Heart left ventricle (tissue), 16 donors: ENCODE data around the gene OGA. TPM values are rescaled to one million over a fixed set of nuclear protein-coding genes. Genes with fewer than 3 reads are reported as not detected.

Source experiments
- ATAC-seq, 4 donors: fragments of 200-7000 bp; cut with Tn5 transposase; one replicate each; pipeline ENCODE4 v1.9.1; 2020 to 2022; ENCODE audit warnings: moderate library complexity in 4 of 4, mild to moderate bottlenecking in 3 of 4, moderate number of reproducible peaks in 1 of 4
- DNase-seq, 5 donors: peaks; one replicate each; pipeline ENCODE4 v3.0.0-alpha.2; 2020
- H3K27ac ChIP-seq, 12 donors: fragments of 200-600 bp; sonication (generic) in 4 of 12; one replicate each; pipeline versions ENCODE4 v1.5.0 to v1.8.0; 2016 to 2022; ENCODE audit warnings: mild to moderate bottlenecking in 2 of 12
- H3K27me3 ChIP-seq, 9 donors: fragments of 200-600 bp; sonication (generic) in 2 of 9; one replicate each; pipeline versions ENCODE4 v1.5.1 to v1.8.0; 2016 to 2022; ENCODE audit warnings: mild to moderate bottlenecking in 3 of 9
- H3K36me3 ChIP-seq, 9 donors: fragments of 200-600 bp; sonication (generic) in 2 of 9; one replicate each; pipeline versions ENCODE4 v1.5.0 to v1.8.0; 2018 to 2022; ENCODE audit warnings: mild to moderate bottlenecking in 2 of 9
- H3K4me1 ChIP-seq, 12 donors: fragments of 200-600 bp; sonication (generic) in 4 of 12; one replicate each; pipeline versions ENCODE4 v1.5.0 to v1.8.0; 2016 to 2022; ENCODE audit warnings: mild to moderate bottlenecking in 3 of 12
- H3K4me3 ChIP-seq, 12 donors: fragments of 200-600 bp; sonication (generic) in 4 of 12; one replicate each; pipeline versions ENCODE4 v1.5.0 to v1.8.0; 2017 to 2022; ENCODE audit warnings: mild to moderate bottlenecking in 9 of 12, moderate library complexity in 4 of 12
- H3K9me3 ChIP-seq, 12 donors: fragments of 200-600 bp; sonication (generic) in 4 of 12; one replicate each; pipeline versions ENCODE4 v1.5.0 to v1.8.0; 2016 to 2022; ENCODE audit warnings: mild to moderate bottlenecking in 1 of 12
- POLR2A ChIP-seq, 2 donors: fragments of 450-650 bp; IDR thresholded peaks; one replicate each; pipeline ENCODE4 v1.6.1; 2017; ENCODE audit warnings: antibody characterized with exemption in 2 of 2, mild to moderate bottlenecking in 2 of 2, moderate library complexity in 2 of 2
- WGBS, 4 donors: extraction: QIAGEN DNeasy Blood & Tissue Kit in 2 of 4; methylation state at CpG; one replicate each; pipeline versions ENCODE4 v1.1.5 to v1.1.7; 2013 to 2018; 5-methylcytosine and 5-hydroxymethylcytosine counted together
- intact Hi-C, 10 donors: fragments of 100-400 bp; cut with DNase I; formaldehyde crosslinking; loops; one replicate each; pipeline versions ENCODE4 v1.11.1 to v1.14.2; 2022
- polyA plus RNA-seq, 2 donors: library from polyadenylated mRNA; stranded (reverse); fragments of 200-250 nt; gene quantifications; one replicate each; pipeline ENCODE4 v1.2.3, GENCODE V29; 2013
- total RNA-seq, 9 donors: library from RNA; depleted of rRNA in 2 of 9; stranded (reverse); fragments of >200 nt in 2 of 9; fragmentation: NEBNext Ultra II Directional in 3 of 9; extraction: Animal tissue kit (Norgen Biotek cat#: 25700) in 3 of 9; gene quantifications; one replicate each; pipeline versions ENCODE4 v1.1.0 to v1.2.4, GENCODE V29; 2016 to 2023
- TF ChIP-seq, protein P1 (sequence below), 12 donors: fragments of 200-600 bp; sonication (generic) in 4 of 12; IDR thresholded peaks; one replicate each; pipeline versions ENCODE4 v1.5.0 to v1.8.0; 2018 to 2022; ENCODE audit warnings: antibody characterized with exemption in 12 of 12, mild to moderate bottlenecking in 5 of 12
- donor health status: ischemic (EF 13 %, LVEDD 7.1; RV severe dilation, severe dysfunction).
- donor health status: healthy with polysubstance abuse.
- donor health status: DM: no; HTN: yes; CAD: no.
- donor health status: DM: no; HTN: no; CAD: no.
- donor health status: ischemic (EF 25% LVEDD 6.9; RV normal size, moderate dysfunction).
- donor health status: ischemic (EF 25% LVEDD 5.7; RV mildly dilated, moderate dysfunction).
- donor health status: healthy.
- donor health status: DM: yes; HTN: yes; CAD: no.
- donor health status: ischemic (EF 35%, LVEDD 5.7; RV mildly dilated, moderate dysfunction).
- donor health status: nonischemic (EF 11% LVEDD 7.7; RV severe dilation, severe dysfunction).
- donor health status: DM: yes; HTN: yes; CAD: no.
- donor health status: PGD.
- donor health status: ischemic (EF 29% LVEDD 5.4; RV normal size, mild dysfunction).
- donor health status: nonischemic (EF 23%, LVEDD 6.1; RV moderate dilation, normal function).

OGA gene
- total and polyA plus RNA-seq, 11 donors, result 42.1 to 164 (median 90.7) TPM

DNA sequence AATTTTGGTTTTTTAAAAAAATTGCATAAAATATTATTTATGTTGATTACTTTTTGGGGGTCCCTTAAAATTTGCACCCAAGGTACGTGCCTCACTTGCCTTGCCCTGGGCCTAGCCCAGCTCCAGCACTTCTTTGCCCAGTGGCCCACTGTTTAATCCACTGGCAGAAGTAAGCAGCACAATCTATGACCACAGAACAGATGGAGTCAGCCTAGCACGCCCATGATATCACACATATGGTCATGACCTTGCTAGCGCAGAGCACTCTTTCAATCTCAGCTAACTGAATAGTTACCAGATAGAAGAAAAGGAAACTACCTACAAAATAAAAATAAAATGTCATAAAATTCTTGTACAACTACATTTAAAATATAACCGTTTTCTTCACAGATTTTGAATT is 5.6 kb downstream of the OGA start:
- peak; percentile 35 to 60 (median 55) for ATAC-seq
- Histone ChIP-seq H3K27ac (peak overlapping the region in 1 of 12 donors; percentile 22), H3K36me3 (peaks cover 0 to 60% (median 57%) of the 10 kb centered on the region in 9 donors), H3K4me3 (no peak overlapping the region), H3K9me3 (no peaks in the 10 kb centered on the region), H3K27me3 (no peaks in the 10 kb centered on the region), H3K4me1 (peaks cover 0 to 52% (median 36%) of the 10 kb centered on the region in 12 donors)
- intact Hi-C loops, result no loop called here
- TF ChIP-seq, protein P1, sequence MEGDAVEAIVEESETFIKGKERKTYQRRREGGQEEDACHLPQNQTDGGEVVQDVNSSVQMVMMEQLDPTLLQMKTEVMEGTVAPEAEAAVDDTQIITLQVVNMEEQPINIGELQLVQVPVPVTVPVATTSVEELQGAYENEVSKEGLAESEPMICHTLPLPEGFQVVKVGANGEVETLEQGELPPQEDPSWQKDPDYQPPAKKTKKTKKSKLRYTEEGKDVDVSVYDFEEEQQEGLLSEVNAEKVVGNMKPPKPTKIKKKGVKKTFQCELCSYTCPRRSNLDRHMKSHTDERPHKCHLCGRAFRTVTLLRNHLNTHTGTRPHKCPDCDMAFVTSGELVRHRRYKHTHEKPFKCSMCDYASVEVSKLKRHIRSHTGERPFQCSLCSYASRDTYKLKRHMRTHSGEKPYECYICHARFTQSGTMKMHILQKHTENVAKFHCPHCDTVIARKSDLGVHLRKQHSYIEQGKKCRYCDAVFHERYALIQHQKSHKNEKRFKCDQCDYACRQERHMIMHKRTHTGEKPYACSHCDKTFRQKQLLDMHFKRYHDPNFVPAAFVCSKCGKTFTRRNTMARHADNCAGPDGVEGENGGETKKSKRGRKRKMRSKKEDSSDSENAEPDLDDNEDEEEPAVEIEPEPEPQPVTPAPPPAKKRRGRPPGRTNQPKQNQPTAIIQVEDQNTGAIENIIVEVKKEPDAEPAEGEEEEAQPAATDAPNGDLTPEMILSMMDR (IDR thresholded peaks at IDR 0.05), result no peak
- no peak for TF ChIP-seq POLR2A (IDR thresholded peaks at IDR 0.05)
- 56 to 69% (median 62%) methylated on average over 4 of the region's 4 CpGs for WGBS, 4 donors
- no peak for DNase-seq

DNA sequence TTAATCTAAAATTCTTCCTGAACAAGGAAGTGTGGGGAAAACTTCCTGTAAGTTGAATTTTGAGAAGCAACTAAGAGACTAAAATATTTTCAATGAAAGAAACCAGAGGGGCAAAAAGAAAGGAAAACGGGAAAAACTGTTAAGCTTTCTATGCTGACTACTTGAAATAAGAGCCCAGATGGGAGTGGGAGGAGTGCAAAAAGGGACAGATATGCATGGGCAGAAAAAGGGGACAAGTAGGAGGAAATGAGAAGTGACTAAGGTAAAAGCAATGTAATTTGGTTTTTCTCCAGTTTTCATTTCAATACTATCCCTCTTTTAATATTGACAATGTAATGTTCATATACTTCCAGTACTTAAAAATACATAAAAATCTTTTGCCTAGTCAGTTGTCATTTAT is 11.1 kb downstream of the OGA start:
- Histone ChIP-seq H3K27ac (no peak overlapping the region), H3K27me3 (no peaks in the 10 kb centered on the region), H3K4me3 (no peak overlapping the region), H3K9me3 (no peaks in the 10 kb centered on the region), H3K4me1 (peaks cover 0 to 23% (median 6%) of the 10 kb centered on the region in 12 donors), H3K36me3 (peaks cover 0 to 100% (median 99%) of the 10 kb centered on the region in 9 donors)
- DNase-seq (no peak), ATAC-seq (no peak)
- no peak for TF ChIP-seq POLR2A (IDR thresholded peaks at IDR 0.05)
- TF ChIP-seq, protein P1 (IDR thresholded peaks at IDR 0.05), result no peak
- 83 to 85% (median 83%) methylated on average over 1 of the region's 1 CpG for WGBS, 4 donors
- intact Hi-C loops, result no loop called here

DNA sequence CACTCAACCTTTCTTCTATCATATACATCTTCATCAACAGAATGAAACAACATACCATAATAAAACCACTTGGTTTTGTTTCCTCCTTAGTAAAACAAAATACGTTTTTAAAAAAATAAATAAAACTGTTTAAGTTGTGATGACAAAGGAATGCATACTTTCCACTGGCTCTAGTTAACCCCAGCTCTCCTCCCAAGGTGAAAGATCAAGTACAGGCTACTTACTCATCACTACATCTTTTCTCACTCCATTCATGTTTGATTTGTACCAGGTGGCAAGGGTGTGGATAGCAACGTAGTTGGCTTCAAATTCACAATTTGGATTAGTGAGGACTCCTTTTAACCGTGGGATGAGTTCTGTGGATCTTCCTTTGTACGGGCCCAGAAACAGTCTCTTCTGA is 14.7 kb downstream of the OGA start:
- H3K4me1 ChIP-seq, result peaks cover 0 to 9% (median 0%) of the 10 kb centered on the region in 12 donors
- no peak overlapping the region for H3K4me3 ChIP-seq
- ATAC-seq, result no peak

DNA sequence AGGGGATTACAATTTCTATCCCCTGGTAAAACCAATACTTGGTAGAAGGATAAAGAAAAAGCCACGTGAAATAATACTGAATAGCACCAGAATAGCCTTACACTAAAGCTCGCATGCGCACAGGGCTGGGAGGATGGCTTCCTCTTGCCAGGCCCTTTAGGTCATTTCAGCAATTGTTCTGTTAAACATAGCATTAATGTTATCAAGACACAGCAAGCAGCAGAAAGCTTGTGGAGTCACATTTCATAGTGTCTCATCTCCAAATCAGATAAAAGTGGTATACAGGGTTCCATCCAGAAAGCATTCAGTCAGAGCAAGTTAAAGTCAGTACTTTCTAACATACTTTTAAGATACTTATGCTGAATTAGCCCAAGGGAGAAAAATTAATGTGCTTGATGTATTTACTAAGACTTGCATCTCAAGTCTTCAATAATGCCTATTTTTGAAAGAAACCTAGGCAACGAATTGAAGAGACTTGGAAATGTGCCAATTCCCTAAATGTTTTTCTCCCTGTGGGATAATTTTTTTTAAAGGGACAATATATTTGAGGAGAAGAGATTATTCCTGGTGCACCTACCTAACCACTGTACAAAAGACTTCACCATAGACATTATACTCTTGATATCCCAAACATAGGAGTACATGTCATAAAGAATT is 20.7 kb downstream of the OGA start:
- no peak for TF ChIP-seq POLR2A (IDR thresholded peaks at IDR 0.05)
- TF ChIP-seq, protein P1 (IDR thresholded peaks at IDR 0.05), result no peak
- no peaks in the 10 kb centered on the region for H3K27me3 ChIP-seq
- H3K9me3 ChIP-seq, result no peaks in the 10 kb centered on the region
- ATAC-seq, result peak in 1 of 4 donors; percentile 10
- H3K4me3 ChIP-seq, result no peak overlapping the region
- peaks cover 0 to 16% (median 3%) of the 10 kb centered on the region in 12 donors for H3K4me1 ChIP-seq
- DNase-seq, result no peak
- peaks cover 0 to 100% (median 100%) of the 10 kb centered on the region in 9 donors for H3K36me3 ChIP-seq
- intact Hi-C loops, result no loop called here
- H3K27ac ChIP-seq, result no peak overlapping the region
- WGBS, 4 donors, result 52 to 62% (median 61%) methylated on average over 4 of the region's 4 CpGs

More for the DNA sequence above, 14.7 kb downstream of the OGA start:
- Histone ChIP-seq H3K27me3 (no peaks in the 10 kb centered on the region), H3K36me3 (peaks cover 0 to 100% (median 100%) of the 10 kb centered on the region in 9 donors), H3K9me3 (no peaks in the 10 kb centered on the region), H3K27ac (no peak overlapping the region)
- intact Hi-C loops, result no loop called here
- no peak for DNase-seq
- TF ChIP-seq, protein P1 (IDR thresholded peaks at IDR 0.05), result no peak
- no peak for TF ChIP-seq POLR2A (IDR thresholded peaks at IDR 0.05)
- WGBS, 4 donors, result 70 to 74% (median 71%) methylated on average over 4 of the region's 4 CpGs
